Measurements from ENCODE around the gene PLEKHA7. TPM values are rescaled to one million over a fixed set of nuclear protein-coding genes. Genes with fewer than 3 reads are reported as not detected.

The PLEKHA7 gene
- total and polyA plus RNA-seq, 2 of the 8 experiments (the other 6 are each of a cell fraction or from before 2014, with no cell fraction given): 11.4 to 25.6 TPM

- no peaks in the 10 kb centered on the region for H3K79me2 ChIP-seq (ENCODE audit: control insufficient read depth in 1 of 2, insufficient read depth in 2 of 2, low read length in 2 of 2)
- no peak overlapping the region for H4K5ac ChIP-seq (ENCODE audit: insufficient read length, low read depth, low read length)
- no peaks in the 10 kb centered on the region for H3K23me2 ChIP-seq (ENCODE audit: low read depth, low read length)
- ChIA-PET POLR2A (ENCODE audit: partially characterized antibody) (interaction anchor here (1.0 to 1.4 kb wide), 3 partner anchors 13 to 263 kb away, joined by 3 to 4 read pairs (median 3); partner anchors contain the start of gene RPS13), CTCF (ENCODE audit: partially characterized antibody) (interaction anchor here (0.5 to 9.7 kb wide), 10 partner anchors 12 to 249 kb away, joined by 3 to 100 read pairs (median 6); partner anchors contain the start of gene PLEKHA7)
- no peak overlapping the region for H2BK15ac ChIP-seq (ENCODE audit: low read length)
- WGBS, 2 experiments (ENCODE audit: extremely low coverage in 1 of 2, insufficient coverage in 1 of 2, insufficient read length in 1 of 2, insufficient replicate concordance in 2 of 2, low coverage in 1 of 2, low lambda C conversion rate in 2 of 2, missing lambda C conversion rate in 1 of 2): 85% methylated on average over 7 of the region's 7 CpGs; no CpG with 5 or more reads in 1 of the 2 experiments
- H4K8ac ChIP-seq (ENCODE audit: extremely low read depth, insufficient read depth, low read length): no peak overlapping the region; the same call in 1 of the 2 replicates
- FAIRE-seq (no peak), DNase-seq (ENCODE audit: low read depth in 1 of 2, low spot score in 2 of 2) (no peak)
- no peak overlapping the region for H2BK5ac ChIP-seq (ENCODE audit: low read depth, low read length)
- H2AK5ac ChIP-seq (ENCODE audit: low read depth, low read length): no peak overlapping the region
- peaks cover 0 to 11% (median 3%) of the 10 kb centered on the region in 4 experiments; a peak in 6 of 8 replicates for H3K36me3 ChIP-seq (ENCODE audit: control insufficient read depth in 2 of 4, insufficient read depth in 4 of 4, low read length in 3 of 4)
- no peak overlapping the region for H3K4me3 ChIP-seq (ENCODE audit: extremely low read depth in 1 of 4, insufficient read depth in 2 of 4, low read depth in 3 of 4, low read length in 4 of 4)
- no peak overlapping the region for H3K9ac ChIP-seq (replicated peaks in 1 of 4; ENCODE audit: extremely low read depth in 1 of 4, low read depth in 3 of 4, low read length in 3 of 4)
- H4K20me1 ChIP-seq (replicated peaks in 1 of 2; ENCODE audit: control insufficient read depth in 1 of 2, insufficient read depth in 2 of 2, low read length in 2 of 2): no peaks in the 10 kb centered on the region
- no peak overlapping the region for H3K4me2 ChIP-seq (ENCODE audit: insufficient read depth in 1 of 2, low read depth in 2 of 2, low read length in 2 of 2)
- no peak overlapping the region for H2AFZ ChIP-seq (ENCODE audit: low read length)
- H3K4ac ChIP-seq (replicated peaks; ENCODE audit: insufficient read length, low read depth, low read length): no peak overlapping the region
- H4K91ac ChIP-seq (replicated peaks; ENCODE audit: insufficient read length, low read length): no peak overlapping the region
- no peak overlapping the region for H3K23ac ChIP-seq (ENCODE audit: insufficient read length)
- no peak for TF ChIP-seq HDAC6 (IDR thresholded peaks at IDR 0.05; ENCODE audit: low read depth, low read length)
- TF ChIP-seq EGR1 (IDR thresholded peaks at IDR 0.05; ENCODE audit: borderline replicate concordance, low read depth, low read length): no peak
- TF ChIP-seq TAF1 (IDR thresholded peaks at IDR 0.05; ENCODE audit: low read depth, low read length): no peak
- TF ChIP-seq MAFK (IDR thresholded peaks at IDR 0.05; ENCODE audit: low read depth, low read length): no peak
- no peak for TF ChIP-seq PHF8 (conservative IDR thresholded peaks at IDR 0.05; ENCODE audit: low read depth, low read length)
- TF ChIP-seq MAX (IDR thresholded peaks at IDR 0.05): no peak
- H3K14ac ChIP-seq (ENCODE audit: insufficient read length): no peak overlapping the region
- no peak overlapping the region for H2BK20ac ChIP-seq (ENCODE audit: low read length)
- H3K9me3 ChIP-seq (ENCODE audit: insufficient read depth in 2 of 2, low read depth in 1 of 2, low read length in 1 of 2): no peaks in the 10 kb centered on the region
- no peaks in the 10 kb centered on the region for H3K79me1 ChIP-seq (ENCODE audit: low read depth, low read length)
- peaks cover 0 to 2% (median under 1%) of the 10 kb centered on the region in 4 experiments; a peak in 1 of 7 replicates for H3K4me1 ChIP-seq (replicated peaks in 1 of 4; ENCODE audit: control insufficient read depth in 3 of 4, insufficient read depth in 4 of 4, low read length in 3 of 4)
- no peak overlapping the region for H2BK12ac ChIP-seq (ENCODE audit: low read depth, low read length)
- H3K27me3 ChIP-seq (replicated peaks in 1 of 4; ENCODE audit: control insufficient read depth in 3 of 4, extremely low read depth in 1 of 4, insufficient read depth in 3 of 4, low read length in 3 of 4): no peaks in the 10 kb centered on the region
- H2BK120ac ChIP-seq (replicated peaks; ENCODE audit: low read depth, low read length): no peak overlapping the region
- no peak overlapping the region for H3K56ac ChIP-seq (replicated peaks; ENCODE audit: insufficient read length, low read depth, low read length)
- no peak overlapping the region for H3K18ac ChIP-seq (ENCODE audit: extremely low read depth, low read length)
- no peak overlapping the region; the same call in 1 of the 2 replicates for H3K27ac ChIP-seq (ENCODE audit: low read depth, low read length)
Measured at GRCh38 chr11:16814410-16815046, 199.7 kb downstream of the PLEKHA7 start.
